Mesothelial cell of epicardium (in vitro differentiated cells): Measurements from ENCODE around the gene FBXW2. TPM values are rescaled to one million over a fixed set of nuclear protein-coding genes. Genes with fewer than 3 reads are reported as not detected.
"Not testable (repeated sequence)": the region's sequence is repeated elsewhere in the genome, so short reads cannot be mapped to it uniquely, and the experiment has no call there.

Source experiments
- DNase-seq, 2 experiments: peaks; one replicate each; pipeline ENCODE4 v3.0.0; 2021; ENCODE audit warnings: low spot score in 2 of 2; ENCODE audit not compliant: unreplicated experiment in 2 of 2
- H3K27ac Mint-ChIP-seq: 2 replicates; pipeline ENCODE4 v1.8.0; 2021; ENCODE audit warnings: mixed read lengths
- H3K27me3 Mint-ChIP-seq: 2 replicates; pipeline ENCODE4 v1.8.0; 2021; ENCODE audit warnings: low read depth, mixed read lengths
- H3K36me3 Mint-ChIP-seq: 2 replicates; pipeline ENCODE4 v1.8.0; 2021; ENCODE audit warnings: mixed read lengths
- H3K4me1 Mint-ChIP-seq: 2 replicates; pipeline ENCODE4 v1.8.0; 2021; ENCODE audit warnings: mixed read lengths
- H3K4me3 Mint-ChIP-seq: 2 replicates; pipeline ENCODE4 v1.8.0; 2021; ENCODE audit warnings: mild to moderate bottlenecking, moderate library complexity, mixed read lengths
- H3K9me3 Mint-ChIP-seq: 2 replicates; pipeline ENCODE4 v1.8.0; 2021; ENCODE audit warnings: mixed read lengths
- total RNA-seq: library from RNA; stranded (reverse); gene quantifications from 3 replicates; pipeline ENCODE4 v1.2.1, GENCODE V29; 2021
- TF ChIP-seq, protein P1 (sequence below): fragments of 200-600 bp; sonication (generic); IDR thresholded peaks from one replicate; pipeline ENCODE4 v1.5.0; 2021; ENCODE audit warnings: antibody characterized with exemption; ENCODE audit not compliant: unreplicated experiment

Gene FBXW2
- total RNA-seq, 1 donor from 2014 or later: 67.5 TPM

DNA sequence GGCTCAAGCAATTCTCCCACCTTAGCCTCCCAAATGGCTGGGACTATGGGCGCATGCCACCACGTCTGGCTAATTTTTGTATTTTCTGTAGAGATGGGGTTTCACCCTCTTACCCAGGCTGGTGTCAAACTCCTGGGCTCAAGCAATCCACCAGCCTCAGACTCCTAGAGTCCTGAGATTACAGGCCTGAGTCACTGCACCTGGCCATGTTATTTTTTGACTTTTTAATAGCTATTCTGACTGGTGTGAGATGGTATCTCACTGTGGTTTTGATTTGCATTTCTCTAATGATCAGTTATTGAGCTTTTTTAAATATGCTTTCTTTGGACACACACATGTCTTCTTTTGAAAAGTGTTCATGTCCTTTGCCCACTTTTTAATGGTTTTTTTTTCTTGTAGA, 38.2 kb downstream of the FBXW2 start:
- Mint-ChIP-seq H3K4me3 (no peak overlapping the region), H3K27ac (no peak overlapping the region), H3K4me1 (peaks cover 18% of the 10 kb centered on the region), H3K27me3 (no peaks in the 10 kb centered on the region), H3K36me3 (no peaks in the 10 kb centered on the region), H3K9me3 (no peaks in the 10 kb centered on the region)
- TF ChIP-seq, protein P1, sequence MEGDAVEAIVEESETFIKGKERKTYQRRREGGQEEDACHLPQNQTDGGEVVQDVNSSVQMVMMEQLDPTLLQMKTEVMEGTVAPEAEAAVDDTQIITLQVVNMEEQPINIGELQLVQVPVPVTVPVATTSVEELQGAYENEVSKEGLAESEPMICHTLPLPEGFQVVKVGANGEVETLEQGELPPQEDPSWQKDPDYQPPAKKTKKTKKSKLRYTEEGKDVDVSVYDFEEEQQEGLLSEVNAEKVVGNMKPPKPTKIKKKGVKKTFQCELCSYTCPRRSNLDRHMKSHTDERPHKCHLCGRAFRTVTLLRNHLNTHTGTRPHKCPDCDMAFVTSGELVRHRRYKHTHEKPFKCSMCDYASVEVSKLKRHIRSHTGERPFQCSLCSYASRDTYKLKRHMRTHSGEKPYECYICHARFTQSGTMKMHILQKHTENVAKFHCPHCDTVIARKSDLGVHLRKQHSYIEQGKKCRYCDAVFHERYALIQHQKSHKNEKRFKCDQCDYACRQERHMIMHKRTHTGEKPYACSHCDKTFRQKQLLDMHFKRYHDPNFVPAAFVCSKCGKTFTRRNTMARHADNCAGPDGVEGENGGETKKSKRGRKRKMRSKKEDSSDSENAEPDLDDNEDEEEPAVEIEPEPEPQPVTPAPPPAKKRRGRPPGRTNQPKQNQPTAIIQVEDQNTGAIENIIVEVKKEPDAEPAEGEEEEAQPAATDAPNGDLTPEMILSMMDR: no peak
- no peak for DNase-seq

DNA sequence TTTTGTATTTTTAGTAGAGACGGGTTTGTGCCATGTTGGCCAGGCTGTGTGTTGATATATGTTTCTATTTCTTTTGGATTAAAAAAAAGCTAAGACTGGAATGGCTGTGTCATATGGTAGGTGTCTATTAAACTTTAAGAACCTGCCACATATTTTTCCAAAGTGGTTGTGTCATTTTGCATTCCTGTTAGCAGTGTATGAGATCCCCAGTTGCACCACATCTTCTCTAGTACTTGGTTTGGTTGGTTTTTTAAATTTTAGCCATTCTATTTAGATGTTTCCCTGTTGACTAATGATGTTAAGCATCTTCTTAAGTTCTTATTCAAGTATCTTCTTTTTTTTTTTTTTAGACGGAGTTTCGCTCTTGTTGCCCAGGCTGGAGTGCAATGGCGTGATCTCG, 42.8 kb downstream of the FBXW2 start:
- Mint-ChIP-seq H3K27me3 (no peaks in the 10 kb centered on the region), H3K4me1 (no peaks in the 10 kb centered on the region)

DNA sequence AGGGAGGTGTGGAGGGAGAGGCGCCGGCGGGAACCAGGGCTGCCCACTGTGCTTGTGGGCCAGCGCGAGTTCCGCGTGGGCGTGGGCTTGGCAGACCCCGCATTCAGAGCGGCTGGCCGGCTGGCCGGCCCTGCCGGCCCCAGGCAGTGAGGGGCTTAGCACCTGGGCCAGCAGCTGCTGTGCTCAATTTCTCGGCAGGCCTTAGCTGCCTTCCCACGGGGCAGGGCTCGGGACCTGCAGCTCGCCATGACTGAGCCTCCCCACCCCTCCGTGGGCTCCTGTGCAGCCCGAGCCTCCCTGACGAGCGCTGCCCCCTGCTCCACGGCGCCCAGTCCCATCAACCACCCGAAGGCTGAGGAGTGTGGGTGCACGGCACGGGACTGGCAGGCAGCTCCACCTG, 46.9 kb downstream of the FBXW2 start:
- H3K4me1 Mint-ChIP-seq, H3K4me3 Mint-ChIP-seq, DNase-seq, H3K36me3 Mint-ChIP-seq, H3K9me3 Mint-ChIP-seq, H3K27me3 Mint-ChIP-seq, H3K27ac Mint-ChIP-seq: not testable (repeated sequence)

More for the DNA sequence above, 42.8 kb downstream of the FBXW2 start:
- H3K36me3 Mint-ChIP-seq: peaks cover 2% of the 10 kb centered on the region
- no peak overlapping the region for H3K27ac Mint-ChIP-seq
- H3K4me3 Mint-ChIP-seq: no peak overlapping the region
- TF ChIP-seq, protein P1: no peak
- H3K9me3 Mint-ChIP-seq: peaks cover 4% of the 10 kb centered on the region
- DNase-seq: no peak

DNA sequence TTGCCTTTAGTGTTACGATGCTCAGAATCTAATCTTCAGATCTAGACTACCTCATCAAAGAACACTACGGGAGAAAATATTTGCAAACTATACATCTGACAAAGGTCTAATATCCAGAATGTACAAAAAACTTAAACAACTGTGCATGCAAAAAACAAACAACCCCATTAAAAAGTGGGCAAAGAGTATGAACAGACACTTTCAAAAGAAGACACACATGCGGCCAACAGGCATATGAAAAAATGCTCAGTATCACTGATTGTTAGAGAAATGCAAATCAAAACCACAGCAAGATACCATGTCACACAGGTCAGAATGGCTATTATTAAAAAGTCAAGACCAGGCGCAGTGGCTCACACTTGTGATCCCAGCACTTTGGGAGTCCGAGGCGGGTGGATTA, 47.9 kb downstream of the FBXW2 start:
- TF ChIP-seq, protein P1: no peak
- Mint-ChIP-seq H3K27ac (no peak overlapping the region), H3K4me1 (no peaks in the 10 kb centered on the region), H3K27me3 (no peaks in the 10 kb centered on the region), H3K36me3 (peaks cover 5% of the 10 kb centered on the region), H3K4me3 (no peak overlapping the region), H3K9me3 (peaks cover 7% of the 10 kb centered on the region)
- no peak for DNase-seq

DNA sequence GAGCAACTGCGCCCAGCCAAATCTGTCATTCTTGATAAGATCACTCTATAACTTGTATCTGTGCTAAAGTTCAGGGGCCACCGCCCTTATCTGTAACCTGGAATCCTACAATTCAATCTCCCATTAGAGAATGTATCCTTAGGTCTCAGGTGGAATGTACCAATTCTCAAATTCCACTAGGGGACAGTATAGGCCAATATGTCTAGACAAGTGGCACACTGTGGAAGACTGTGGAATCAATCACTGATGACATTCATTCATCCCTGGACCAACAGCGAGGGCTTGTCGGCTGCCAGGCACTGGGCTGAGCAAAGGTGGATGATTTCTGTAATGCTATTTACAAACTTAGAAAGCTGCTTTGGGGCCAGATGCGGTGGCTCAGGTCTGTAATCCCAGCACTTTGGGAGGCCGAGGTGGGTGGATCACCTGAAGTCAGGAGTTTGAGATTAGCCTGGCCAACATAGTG, 50.2 kb downstream of the FBXW2 start:
- DNase-seq: no peak
- peaks cover 7% of the 10 kb centered on the region for H3K9me3 Mint-ChIP-seq
- H3K27me3 Mint-ChIP-seq: no peaks in the 10 kb centered on the region
- peaks cover 5% of the 10 kb centered on the region for H3K36me3 Mint-ChIP-seq
- no peak overlapping the region for H3K4me3 Mint-ChIP-seq
- no peaks in the 10 kb centered on the region for H3K4me1 Mint-ChIP-seq
- TF ChIP-seq, protein P1: peak; percentile 54
- H3K27ac Mint-ChIP-seq: no peak overlapping the region

DNA sequence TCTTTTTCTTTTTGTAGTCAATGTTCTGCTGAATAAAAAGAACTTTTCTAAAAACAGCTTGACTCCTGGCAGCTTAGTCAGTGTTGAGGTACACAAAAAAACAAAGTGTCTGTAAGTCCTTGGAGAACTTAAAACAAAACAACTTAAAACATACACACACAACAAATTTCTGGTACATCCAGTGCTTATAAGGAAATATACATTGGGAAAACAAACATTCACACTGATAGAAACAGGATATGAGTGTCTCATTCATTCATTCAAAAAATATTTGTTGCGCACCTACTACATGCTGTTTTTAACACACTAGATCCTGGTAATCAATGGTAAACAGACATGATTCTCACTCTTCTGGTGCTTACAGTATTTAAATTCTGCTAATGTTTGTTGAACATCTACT, 51.5 kb downstream of the FBXW2 start:
- Mint-ChIP-seq H3K27me3 (no peaks in the 10 kb centered on the region), H3K4me3 (no peak overlapping the region), H3K9me3 (peaks cover 7% of the 10 kb centered on the region), H3K36me3 (peaks cover 3% of the 10 kb centered on the region), H3K27ac (no peak overlapping the region), H3K4me1 (no peaks in the 10 kb centered on the region)
- TF ChIP-seq, protein P1: no peak
- no peak for DNase-seq
